GM18870 (cell line): ENCODE measurements around the gene ASPSCR1.

ENCODE experiments used
- ATAC-seq: cut with Tn5 transposase; IDR thresholded peaks from one replicate; pipeline ENCODE4 v1.9.1; 2021; ENCODE audit warnings: moderate library complexity; ENCODE audit not compliant: unreplicated experiment

ASPSCR1 gene

GRCh38 chr17:81996232-81996756 lies 18.9 kb downstream of the ASPSCR1 start:
- no peak for ATAC-seq

- no peak for ATAC-seq
Measured at GRCh38 chr17:81996757-81997441, 19.5 kb downstream of the ASPSCR1 start.

GRCh38 chr17:81998212-81998611 lies 20.8 kb downstream of the ASPSCR1 start:
- no peak for ATAC-seq

GRCh38 chr17:81998691-81999438 lies 21.4 kb downstream of the ASPSCR1 start:
- ATAC-seq = no peak

GRCh38 chr17:81999587-81999975 lies 22.2 kb downstream of the ASPSCR1 start:
- no peak for ATAC-seq

GRCh38 chr17:81999976-82000802 lies 22.8 kb downstream of the ASPSCR1 start:
- no peak for ATAC-seq

- ATAC-seq = no peak
Measured at GRCh38 chr17:82000803-82001570, 23.6 kb downstream of the ASPSCR1 start.

GRCh38 chr17:82001571-82002056 lies 24.2 kb downstream of the ASPSCR1 start:
- no peak for ATAC-seq

GRCh38 chr17:82003411-82004381 lies 26.3 kb downstream of the ASPSCR1 start:
- no peak for ATAC-seq

- ATAC-seq = no peak
Measured at GRCh38 chr17:82004517-82005455, 27.4 kb downstream of the ASPSCR1 start.

GRCh38 chr17:82005701-82006348 lies 28.4 kb downstream of the ASPSCR1 start:
- no peak for ATAC-seq

GRCh38 chr17:82006468-82007227 lies 29.2 kb downstream of the ASPSCR1 start:
- ATAC-seq = no peak

GRCh38 chr17:82007228-82007494 lies 29.7 kb downstream of the ASPSCR1 start:
- no peak for ATAC-seq

- no peak for ATAC-seq
Measured at GRCh38 chr17:82007495-82008257, 30.2 kb downstream of the ASPSCR1 start.

- ATAC-seq = no peak
Measured at GRCh38 chr17:82008258-82008940, 31.0 kb downstream of the ASPSCR1 start.

- no peak for ATAC-seq
Measured at GRCh38 chr17:82008941-82009405, 31.5 kb downstream of the ASPSCR1 start.
